ENCODE data around the gene ANAPC4.
A peak's percentile ranks its signal among the peaks of the same experiment; 100 is the strongest.
"Not testable (repeated sequence)": the region's sequence is repeated elsewhere in the genome, so short reads cannot be mapped to it uniquely, and the experiment has no call there.

ANAPC4 gene

DNA sequence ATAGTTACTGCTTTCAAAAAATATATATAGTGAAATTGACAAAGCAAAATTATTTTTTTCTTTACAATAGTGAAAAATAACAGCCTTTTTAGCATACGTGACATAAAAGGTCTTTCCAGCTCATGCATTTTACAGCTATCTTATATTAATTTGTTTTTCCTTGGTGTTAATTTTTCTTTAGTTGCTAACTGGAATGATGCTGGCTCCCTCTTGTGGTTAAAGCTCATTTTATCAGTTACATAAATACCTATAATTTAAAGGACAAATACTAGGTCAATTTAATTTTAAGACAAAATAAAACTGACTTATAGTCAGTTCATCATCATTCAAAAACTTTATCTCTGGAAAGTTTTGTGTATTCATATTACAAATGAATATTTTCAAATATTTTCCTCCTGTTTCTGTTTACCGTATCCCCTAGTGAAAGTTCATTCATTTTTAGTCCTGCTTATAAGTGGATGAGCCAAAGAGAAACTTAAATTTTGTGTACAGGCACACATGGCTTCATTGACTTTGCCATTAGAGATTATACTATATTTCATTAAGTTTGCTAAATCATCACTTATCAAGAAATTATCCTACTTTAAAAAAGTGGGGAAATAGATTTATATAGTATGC, 9.9 kb upstream of the ANAPC4 start:
- no peak overlapping the region for H3K4me3 ChIP-seq (ENCODE audit: low read length)
- TF ChIP-seq ZNF274 (IDR thresholded peaks at IDR 0.05; ENCODE audit: low read depth, low read length): no peak

DNA sequence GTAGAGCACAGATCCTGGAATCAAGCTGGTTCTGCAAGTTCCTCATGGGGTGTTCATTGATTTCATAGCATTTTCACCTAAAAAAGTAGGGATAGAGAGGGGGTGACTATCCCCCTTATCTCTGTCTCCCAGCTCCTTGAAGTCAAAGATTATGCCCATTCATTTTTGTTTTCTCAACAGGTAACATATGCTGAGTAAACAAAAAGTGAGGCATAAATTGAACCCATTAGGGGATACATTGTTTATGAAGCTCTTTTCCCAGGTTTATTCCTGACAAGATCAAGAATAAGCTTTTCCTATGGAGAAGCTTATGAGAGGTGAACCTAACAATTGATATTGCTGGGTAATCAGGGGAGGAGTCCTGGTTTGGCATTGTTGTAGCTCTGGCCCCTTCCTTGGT, 9.2 kb upstream of the ANAPC4 start:
- TF ChIP-seq ZNF274 (IDR thresholded peaks at IDR 0.05; ENCODE audit: low read depth, low read length): no peak
- H3K4me3 ChIP-seq (ENCODE audit: low read length): no peak overlapping the region

DNA sequence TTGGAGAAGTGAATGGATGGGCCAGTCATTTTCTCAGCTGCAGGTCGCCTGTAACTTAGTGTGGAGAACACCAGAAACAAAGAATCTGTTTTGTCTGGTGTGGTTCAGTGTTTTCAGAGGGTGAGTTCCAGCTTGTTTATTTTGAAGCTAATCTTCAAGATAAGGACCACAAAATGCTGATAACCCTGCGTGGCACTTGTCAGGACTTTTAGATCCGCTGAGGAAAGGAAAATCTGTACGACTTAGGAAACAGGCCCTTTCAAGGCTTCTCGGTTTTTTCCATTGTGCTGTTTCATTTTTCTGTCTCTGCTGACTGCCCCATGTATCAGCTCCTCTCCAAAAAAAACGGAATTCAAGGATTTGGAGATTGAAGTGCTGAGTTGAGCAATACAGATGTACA, 8.7 kb upstream of the ANAPC4 start:
- no peak overlapping the region for H3K4me3 ChIP-seq (ENCODE audit: low read length)
- no peak for TF ChIP-seq ZNF274 (IDR thresholded peaks at IDR 0.05; ENCODE audit: low read depth, low read length)

DNA sequence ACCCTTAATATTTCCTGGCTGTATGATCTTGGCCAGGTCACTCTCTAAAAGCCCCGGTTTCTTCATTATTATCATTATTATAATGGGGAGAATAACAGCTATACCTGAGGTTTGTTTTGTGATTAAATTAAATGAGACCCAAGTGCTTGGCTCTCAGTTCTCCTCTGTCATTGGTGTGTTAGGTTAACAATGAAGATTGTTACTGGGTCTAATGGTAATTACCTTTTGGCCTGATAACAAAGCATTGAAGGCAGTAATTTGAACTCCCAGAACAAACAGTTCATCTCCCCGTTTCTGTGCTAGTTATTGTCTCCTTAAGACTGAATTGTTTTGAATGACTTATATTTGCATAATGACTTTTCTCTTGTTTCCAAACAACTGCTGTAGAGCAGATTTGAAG, 6.8 kb upstream of the ANAPC4 start:
- no peak overlapping the region for H3K4me3 ChIP-seq (ENCODE audit: low read length)
- TF ChIP-seq ZNF274 (IDR thresholded peaks at IDR 0.05; ENCODE audit: low read depth, low read length): no peak

DNA sequence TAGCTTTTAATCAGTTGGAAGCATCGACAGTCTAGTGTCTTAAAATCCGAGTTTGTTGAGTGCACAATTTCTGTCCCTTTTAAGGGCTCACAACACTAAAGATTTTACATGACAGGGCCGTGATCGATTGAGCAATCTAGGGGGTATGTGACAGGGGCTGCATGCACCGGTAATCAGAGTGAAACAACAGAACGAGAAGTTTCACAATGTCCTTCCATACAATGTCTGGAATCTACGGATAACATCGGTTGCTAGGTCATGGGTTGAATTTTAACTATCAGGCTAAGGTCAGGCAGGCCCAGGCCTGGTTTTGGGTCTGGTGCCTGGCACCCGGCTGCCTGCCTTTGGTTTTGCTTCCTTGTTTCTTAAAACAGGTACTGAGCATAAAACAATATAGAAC, 4.5 kb upstream of the ANAPC4 start:
- not testable (repeated sequence) for H3K4me3 ChIP-seq (ENCODE audit: low read length)

DNA sequence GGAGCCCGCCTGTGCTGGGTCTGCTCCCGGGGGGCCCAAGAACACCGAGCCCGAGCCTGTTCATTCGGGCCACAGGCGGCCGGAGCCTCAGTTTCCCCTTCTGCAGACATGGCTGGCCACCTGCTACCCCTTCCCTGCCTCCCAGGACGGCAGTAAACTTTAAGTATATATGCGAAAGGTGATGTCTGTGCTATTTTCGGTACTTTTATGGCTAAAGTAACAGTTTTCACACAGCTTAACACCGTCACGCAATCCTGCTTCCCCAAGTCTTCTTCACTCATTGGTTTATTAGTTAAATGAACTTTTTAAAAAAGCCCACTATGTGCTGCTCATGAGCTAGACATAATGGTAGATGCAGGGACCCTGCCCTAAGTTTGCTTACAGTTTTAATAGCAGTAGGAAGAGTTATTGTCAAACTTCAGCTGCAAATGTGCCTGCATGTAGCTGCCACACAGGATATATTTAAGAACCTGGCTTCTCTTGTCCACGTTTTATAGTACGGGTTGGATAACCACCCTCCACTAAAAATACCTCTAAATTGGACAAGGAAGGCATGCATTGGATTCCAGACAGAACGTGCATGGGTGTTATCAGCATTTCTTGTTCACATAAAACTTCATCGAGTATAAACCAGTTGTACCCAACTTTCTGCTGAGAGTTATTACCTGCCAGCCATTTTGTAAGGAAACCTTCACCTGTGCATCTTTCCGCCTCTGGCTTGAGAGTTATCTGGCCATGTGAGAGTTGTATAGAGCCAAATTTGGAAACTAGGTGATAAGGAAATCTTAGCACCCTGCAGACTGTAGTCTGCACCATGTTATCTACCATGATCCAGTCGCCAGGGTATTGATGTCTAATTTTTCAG, 741 bp downstream of the ANAPC4 start:
- TF ChIP-seq ZNF274 (IDR thresholded peaks at IDR 0.05; ENCODE audit: low read depth, low read length): no peak

DNA sequence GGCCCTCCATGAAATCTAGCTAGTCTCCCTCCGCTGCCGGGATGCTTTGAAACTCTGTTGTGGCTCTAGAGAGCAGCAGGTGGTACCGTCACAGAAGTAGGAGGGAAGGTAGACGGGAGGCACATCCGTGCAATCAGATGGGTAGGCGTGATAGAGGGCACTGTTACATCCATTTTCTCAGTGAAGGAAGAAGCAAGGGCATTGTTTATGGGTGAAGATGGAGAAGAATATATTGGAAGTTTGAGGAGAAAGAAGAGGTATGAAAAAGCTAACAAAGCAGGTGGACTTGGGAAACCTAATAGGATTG, 1.3 kb downstream of the ANAPC4 start:
- H3K4me3 ChIP-seq (ENCODE audit: low read length): peak overlapping the region; percentile 92
- TF ChIP-seq ZNF274 (IDR thresholded peaks at IDR 0.05; ENCODE audit: low read depth, low read length): no peak

More for the DNA sequence above, 741 bp downstream of the ANAPC4 start:
- H3K4me3 ChIP-seq (ENCODE audit: low read length): peak overlapping the region; percentile 92

DNA sequence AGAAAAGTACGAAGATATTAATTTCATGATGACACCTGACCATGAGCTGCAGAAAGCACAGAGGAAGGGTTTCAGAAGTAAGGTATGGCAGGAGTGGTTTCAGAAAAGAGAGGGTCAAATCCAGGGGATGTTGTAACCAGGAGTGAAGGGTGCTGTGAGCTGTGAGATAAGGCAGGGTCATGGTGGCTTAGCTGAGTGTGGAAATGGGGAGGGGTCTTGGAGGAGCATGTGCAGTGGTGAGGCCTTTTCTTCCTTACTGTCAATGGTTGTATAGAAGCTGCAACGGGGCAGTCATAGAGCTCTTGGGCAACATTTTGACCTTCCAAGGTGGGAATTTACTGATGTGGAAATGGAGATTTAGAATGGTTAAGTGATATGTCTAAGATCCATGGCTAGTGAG, 2.5 kb downstream of the ANAPC4 start:
- H3K4me3 ChIP-seq (ENCODE audit: low read length): no peak overlapping the region
- TF ChIP-seq ZNF274 (IDR thresholded peaks at IDR 0.05; ENCODE audit: low read depth, low read length): no peak

DNA sequence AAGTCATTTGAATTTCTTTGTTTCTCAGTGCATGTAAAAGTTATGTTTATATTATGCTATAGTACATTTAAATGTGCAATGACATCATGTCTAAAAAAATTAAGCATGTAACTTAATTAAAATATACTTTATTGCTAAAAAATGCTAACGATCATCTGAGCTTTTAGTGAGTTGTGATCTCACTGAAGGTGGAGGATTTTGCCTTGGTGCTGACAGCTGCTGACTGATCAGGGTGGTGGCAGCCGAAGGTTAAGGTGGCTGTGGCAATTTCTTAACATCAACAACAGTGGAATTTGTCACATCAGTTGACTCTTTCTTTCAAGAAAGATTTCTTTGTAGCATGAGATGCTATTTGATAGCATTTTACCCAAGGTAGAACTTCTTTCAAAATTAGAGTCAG, 6.6 kb downstream of the ANAPC4 start:
- no peak overlapping the region for H3K4me3 ChIP-seq (ENCODE audit: low read length)
- TF ChIP-seq ZNF274 (IDR thresholded peaks at IDR 0.05; ENCODE audit: low read depth, low read length): no peak

DNA sequence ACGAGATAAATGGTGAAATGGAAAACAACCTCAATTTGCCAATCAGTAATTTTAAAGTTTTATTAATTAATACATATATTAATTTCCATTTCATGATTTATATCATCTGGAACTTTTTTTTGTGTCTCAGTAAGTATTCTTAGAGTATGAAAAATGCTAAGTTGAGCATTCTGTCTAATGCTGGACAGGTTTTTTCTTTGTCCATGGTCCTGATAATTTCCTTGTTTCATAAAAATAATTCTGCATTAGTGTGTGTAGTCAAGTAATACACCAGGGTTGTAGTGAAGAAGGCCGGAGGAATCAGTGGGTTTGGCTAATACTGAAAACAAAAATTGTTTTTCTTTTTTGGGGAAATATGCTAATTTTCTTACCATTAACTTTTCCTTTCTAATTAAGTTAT, 9.9 kb downstream of the ANAPC4 start:
- H3K4me3 ChIP-seq (ENCODE audit: low read length): no peak overlapping the region
- TF ChIP-seq ZNF274 (IDR thresholded peaks at IDR 0.05; ENCODE audit: low read depth, low read length): no peak

DNA sequence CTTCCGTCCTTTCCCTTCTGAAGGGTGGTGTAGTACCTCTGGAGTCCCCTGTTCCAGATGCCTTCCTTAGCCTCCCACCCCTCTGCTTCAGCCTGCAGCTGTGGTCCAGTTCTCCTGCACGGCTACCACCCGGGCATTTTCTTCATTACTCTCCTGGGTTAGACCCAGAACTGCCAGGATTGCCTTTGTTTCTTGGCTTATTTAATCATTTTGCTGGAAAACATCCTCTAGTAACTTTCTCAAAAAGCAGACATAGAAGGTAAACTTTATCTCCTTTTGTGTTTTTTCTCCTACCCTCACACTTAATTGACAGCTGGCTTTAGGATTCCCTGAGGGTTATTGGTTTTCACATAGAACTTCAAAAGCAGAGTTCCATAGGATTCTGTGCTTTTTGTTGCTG, 20.2 kb downstream of the ANAPC4 start:
- H3K4me3 ChIP-seq (ENCODE audit: low read length): no peak overlapping the region
- no peak for TF ChIP-seq ZNF274 (IDR thresholded peaks at IDR 0.05; ENCODE audit: low read depth, low read length)

DNA sequence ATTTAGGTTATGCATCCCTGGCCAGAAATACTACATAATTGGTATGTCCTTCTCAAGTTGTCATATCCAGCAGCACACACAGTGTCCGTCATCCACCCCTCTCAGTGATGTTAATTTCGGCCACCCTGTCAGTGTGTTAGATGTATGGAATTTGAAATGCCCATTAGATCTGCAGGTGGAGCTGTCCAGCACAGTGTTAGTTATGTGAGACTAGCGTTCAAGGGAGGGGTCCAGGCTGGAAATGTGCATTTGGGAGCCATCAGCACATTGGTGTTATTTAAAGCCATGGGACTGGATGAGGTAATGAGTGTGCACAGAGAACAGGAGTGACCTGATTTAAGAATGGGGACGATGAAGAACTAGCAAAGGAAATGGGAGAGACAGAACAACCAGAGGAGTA, 22.4 kb downstream of the ANAPC4 start:
- no peak for TF ChIP-seq ZNF274 (IDR thresholded peaks at IDR 0.05; ENCODE audit: low read depth, low read length)
- H3K4me3 ChIP-seq (ENCODE audit: low read length): no peak overlapping the region

DNA sequence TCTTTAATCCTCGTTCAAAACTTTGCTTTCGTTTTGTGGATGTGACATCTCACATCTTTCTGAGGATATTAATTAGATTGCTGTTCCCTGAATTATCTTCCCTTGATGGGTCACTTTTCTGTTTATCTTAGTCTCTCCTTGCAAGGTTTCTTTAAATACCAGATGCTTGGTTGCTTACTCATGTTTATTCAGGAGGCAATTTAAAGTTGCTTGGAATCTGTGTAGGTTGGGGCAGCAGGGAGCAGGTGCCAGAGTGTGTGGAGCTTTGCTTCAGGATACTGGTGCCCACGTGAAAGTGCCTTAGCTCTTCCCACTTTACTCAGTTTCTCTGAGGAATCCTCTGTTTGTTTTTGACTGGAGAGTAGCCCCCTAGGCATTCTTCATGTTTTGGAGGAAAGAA, 24.0 kb downstream of the ANAPC4 start:
- H3K4me3 ChIP-seq (ENCODE audit: low read length): no peak overlapping the region
- TF ChIP-seq ZNF274 (IDR thresholded peaks at IDR 0.05; ENCODE audit: low read depth, low read length): no peak

DNA sequence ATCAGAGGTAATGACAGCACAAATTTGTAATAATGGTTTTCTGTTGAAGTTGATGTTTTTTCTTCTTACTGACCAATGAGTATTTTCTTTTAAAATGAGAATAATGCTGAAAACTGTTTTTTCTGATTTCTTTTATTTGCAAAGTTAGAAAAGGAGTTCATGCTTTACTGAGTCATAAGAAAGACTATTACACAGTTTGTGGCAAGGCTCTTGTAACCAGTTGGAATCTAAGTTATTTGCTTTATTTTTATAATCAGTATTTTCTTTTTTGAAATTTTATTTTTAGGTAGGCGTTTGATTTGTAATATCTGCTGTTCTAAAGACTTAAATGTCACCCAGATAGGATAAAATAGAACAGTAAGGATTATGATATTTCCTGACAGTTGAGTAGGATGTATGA, 25.5 kb downstream of the ANAPC4 start:
- no peak for TF ChIP-seq ZNF274 (IDR thresholded peaks at IDR 0.05; ENCODE audit: low read depth, low read length)
- H3K4me3 ChIP-seq (ENCODE audit: low read length): no peak overlapping the region

DNA sequence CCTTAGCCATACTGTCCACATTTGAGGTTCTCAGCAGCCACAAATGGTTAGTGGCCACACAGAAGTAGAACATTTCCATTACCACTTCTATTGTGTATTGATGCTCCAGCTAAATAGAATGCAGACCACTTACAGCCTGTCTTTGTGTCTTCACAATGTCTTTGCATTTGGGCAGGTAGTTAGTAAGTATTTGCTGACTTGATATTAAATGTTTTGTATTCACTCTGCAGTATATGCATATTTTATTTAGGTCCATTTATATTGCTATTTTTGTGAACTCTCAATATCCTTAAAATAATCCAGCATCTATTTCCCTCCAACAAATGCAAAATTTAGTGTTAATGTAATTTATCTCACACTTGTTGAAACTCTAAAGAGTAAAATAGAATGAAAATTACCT, 26.6 kb downstream of the ANAPC4 start:
- TF ChIP-seq ZNF274 (IDR thresholded peaks at IDR 0.05; ENCODE audit: low read depth, low read length): no peak

DNA sequence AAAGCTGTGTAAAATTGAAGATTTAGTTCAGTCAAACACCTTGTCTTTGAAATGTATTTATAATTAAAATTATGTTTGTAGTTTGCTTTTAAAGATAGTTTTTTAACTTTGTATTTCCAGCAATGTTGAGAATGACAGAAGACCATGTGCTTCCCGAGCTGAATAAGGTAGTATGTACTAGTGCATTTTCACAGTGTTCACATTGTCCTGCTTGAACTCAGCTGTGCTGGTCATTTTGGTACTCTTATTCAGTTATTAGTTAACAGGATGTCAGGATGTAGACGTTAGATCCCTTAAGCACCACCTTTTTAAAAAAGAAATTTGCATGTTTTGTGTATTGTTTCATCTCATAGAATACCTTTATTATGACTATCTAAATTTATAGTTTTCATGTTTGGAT, 28.4 kb downstream of the ANAPC4 start:
- TF ChIP-seq ZNF274 (IDR thresholded peaks at IDR 0.05; ENCODE audit: low read depth, low read length): no peak

More for the DNA sequence above, 26.6 kb downstream of the ANAPC4 start:
- H3K4me3 ChIP-seq (ENCODE audit: low read length): no peak overlapping the region

More for the DNA sequence above, 28.4 kb downstream of the ANAPC4 start:
- no peak overlapping the region for H3K4me3 ChIP-seq (ENCODE audit: low read length)

Measured in GM08714 (cell line).